Natural killer cell (primary cell): ENCODE measurements around the gene CDKL1. TPM values are rescaled to one million over a fixed set of nuclear protein-coding genes. Genes with fewer than 3 reads are reported as not detected.

ENCODE experiments used
- ATAC-seq, 3 donors: fragments of 150-1000 bp in 2 of 3; fragments of 200-7000 bp in 1 of 3; cut with Tn5 transposase; 1 replicate in 1 of 3; 2 replicates in 2 of 3; pipeline ENCODE4 v1.10.0; 2021; ENCODE audit warnings: mild to moderate bottlenecking in 2 of 3, moderate library complexity in 2 of 3
- DNase-seq, 2 donors: peaks; one replicate each; pipeline versions ENCODE4 v3.0.0 to v3.0.0-alpha.2; 2013 to 2021; ENCODE audit warnings: mixed read lengths in 1 of 2
- H3K27ac ChIP-seq: one replicate; pipeline ENCODE4 v1.5.1; 2013; ENCODE audit warnings: mild to moderate bottlenecking, low read length
- H3K27me3 ChIP-seq: one replicate; pipeline ENCODE4 v1.6.1; 2013; ENCODE audit warnings: low read length; ENCODE audit not compliant: control insufficient read depth, insufficient read depth
- H3K36me3 ChIP-seq: one replicate; pipeline ENCODE4 v1.6.1; 2013; ENCODE audit warnings: low read length; ENCODE audit not compliant: control insufficient read depth, insufficient read depth
- H3K4me1 ChIP-seq: one replicate; pipeline ENCODE4 v1.6.1; 2013; ENCODE audit warnings: low read length; ENCODE audit not compliant: control insufficient read depth, insufficient read depth
- H3K4me3 ChIP-seq: one replicate; pipeline ENCODE4 v1.5.1; 2013; ENCODE audit warnings: low read length
- H3K9me3 ChIP-seq: one replicate; pipeline ENCODE4 v1.6.1; 2013; ENCODE audit warnings: low read length; ENCODE audit not compliant: control insufficient read depth, insufficient read depth
- H3K27ac Mint-ChIP-seq, 2 donors: one replicate each; pipeline ENCODE4 v1.8.0; 2022; ENCODE audit warnings: mild to moderate bottlenecking in 2 of 2, mixed read lengths in 2 of 2, moderate library complexity in 1 of 2
- H3K27me3 Mint-ChIP-seq, 2 donors: one replicate each; pipeline ENCODE4 v1.8.0; 2022; ENCODE audit warnings: low read depth in 2 of 2, mixed read lengths in 2 of 2
- H3K36me3 Mint-ChIP-seq: one replicate; pipeline ENCODE4 v1.8.0; 2022; ENCODE audit warnings: mixed read lengths
- H3K4me1 Mint-ChIP-seq, 2 donors: one replicate each; pipeline ENCODE4 v1.8.0; 2022; ENCODE audit warnings: mixed read lengths in 2 of 2
- H3K4me3 Mint-ChIP-seq: one replicate; pipeline ENCODE4 v1.8.0; 2022; ENCODE audit warnings: mild to moderate bottlenecking, moderate library complexity, mixed read lengths
- H3K9me3 Mint-ChIP-seq, 2 donors: one replicate each; pipeline ENCODE4 v1.8.0; 2022; ENCODE audit warnings: mixed read lengths in 2 of 2
- CTCF ChIP-seq: fragments of 200-600 bp; IDR thresholded peaks from one replicate; pipeline ENCODE4 v1.8.0; 2022; ENCODE audit warnings: antibody characterized with exemption
- WGBS: methylation state at CpG from one replicate; pipeline ENCODE4 v1.1.7; 2013; ENCODE audit warnings: missing lambda C conversion rate; ENCODE audit not compliant: insufficient coverage; 5-methylcytosine and 5-hydroxymethylcytosine counted together
- intact Hi-C: fragments of 100-400 bp; cut with micrococcal nuclease; formaldehyde crosslinking; loops from one replicate; pipeline ENCODE4 v1.14.2; 2022
- total RNA-seq, 4 donors: library from RNA; stranded (reverse); fragments of 120-200 nt in 1 of 4; gene quantifications; one replicate each; pipeline versions ENCODE4 v1.2.3 to v1.2.4, GENCODE V29; 2013 to 2022

Gene CDKL1
- total RNA-seq, 3 donors from 2014 or later (not counting 1 experiment from before 2014, with no cell fraction given) = 12.4 to 16.7 (median 15.4) TPM

DNA sequence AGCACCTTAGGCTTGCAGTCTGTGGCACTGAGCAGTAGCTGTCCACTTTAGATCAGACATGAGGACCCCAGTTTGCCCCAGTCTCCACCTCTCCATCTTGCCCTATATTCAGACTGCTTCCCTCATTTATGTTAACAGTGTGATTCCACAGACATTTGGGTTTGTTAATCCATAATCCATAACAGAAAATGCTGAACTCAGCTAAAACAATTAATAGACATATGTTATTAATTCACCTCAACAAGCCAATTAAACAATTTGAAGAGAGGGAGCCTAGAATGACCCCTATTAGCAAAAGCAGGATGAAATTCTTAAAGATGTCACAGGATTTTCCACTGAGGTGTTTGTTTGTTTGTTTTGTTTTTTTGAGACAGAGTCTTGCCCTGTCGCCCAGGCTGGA is 9.1 kb downstream of the CDKL1 start:
- Mint-ChIP-seq H3K27ac (no peak overlapping the region), H3K36me3 (no peaks in the 10 kb centered on the region), H3K9me3 (no peaks in the 10 kb centered on the region), H3K4me1 (no peaks in the 10 kb centered on the region), H3K4me3 (no peak overlapping the region), H3K27me3 (peaks cover 0 to 2% of the 10 kb centered on the region in 2 donors)
- Histone ChIP-seq H3K27ac (no peak overlapping the region), H3K9me3 (no peaks in the 10 kb centered on the region), H3K4me3 (no peak overlapping the region), H3K4me1 (no peaks in the 10 kb centered on the region), H3K36me3 (no peaks in the 10 kb centered on the region), H3K27me3 (no peaks in the 10 kb centered on the region)
- WGBS = 100% methylated on average over 1 of the region's 1 CpG
- ATAC-seq (no peak), DNase-seq (no peak)
- no peak for TF ChIP-seq CTCF
- intact Hi-C loops = no loop called here

GRCh38 chr14:50383618-50384225 is 13.0 kb downstream of the CDKL1 start:
- H3K27ac ChIP-seq = no peak overlapping the region
- DNase-seq (no peak), ATAC-seq (no peak)
- Mint-ChIP-seq H3K27ac (no peak overlapping the region), H3K4me3 (no peak overlapping the region), H3K4me1 (no peaks in the 10 kb centered on the region), H3K9me3 (no peaks in the 10 kb centered on the region), H3K27me3 (no peaks in the 10 kb centered on the region), H3K36me3 (no peaks in the 10 kb centered on the region)
- no peak overlapping the region for H3K4me3 ChIP-seq
- TF ChIP-seq CTCF = no peak
- H3K36me3 ChIP-seq = no peaks in the 10 kb centered on the region
- no peaks in the 10 kb centered on the region for H3K27me3 ChIP-seq
- no peaks in the 10 kb centered on the region for H3K9me3 ChIP-seq
- no peaks in the 10 kb centered on the region for H3K4me1 ChIP-seq
- intact Hi-C loops = no loop called here
- WGBS = 89% methylated on average over 2 of the region's 3 CpGs

GRCh38 chr14:50381823-50382287 is 14.8 kb downstream of the CDKL1 start:
- H3K4me3 Mint-ChIP-seq = no peak overlapping the region
- H3K27me3 ChIP-seq = no peaks in the 10 kb centered on the region
- intact Hi-C loops = no loop called here
- H3K4me1 Mint-ChIP-seq = no peaks in the 10 kb centered on the region
- no peaks in the 10 kb centered on the region for H3K36me3 ChIP-seq
- ATAC-seq = no peak
- H3K27ac Mint-ChIP-seq = no peak overlapping the region
- no peak overlapping the region for H3K4me3 ChIP-seq
- TF ChIP-seq CTCF = no peak
- H3K4me1 ChIP-seq = no peaks in the 10 kb centered on the region
- H3K9me3 Mint-ChIP-seq = no peaks in the 10 kb centered on the region
- H3K36me3 Mint-ChIP-seq = no peaks in the 10 kb centered on the region
- no peaks in the 10 kb centered on the region for H3K9me3 ChIP-seq
- no peak overlapping the region for H3K27ac ChIP-seq
- DNase-seq = no peak
- 92% methylated on average over 13 of the region's 14 CpGs for WGBS
- H3K27me3 Mint-ChIP-seq = no peaks in the 10 kb centered on the region

GRCh38 chr14:50381008-50381407 is 15.7 kb downstream of the CDKL1 start:
- H3K27me3 Mint-ChIP-seq = no peaks in the 10 kb centered on the region
- H3K4me1 Mint-ChIP-seq = no peaks in the 10 kb centered on the region
- intact Hi-C loops = no loop called here
- no peaks in the 10 kb centered on the region for H3K4me1 ChIP-seq
- no peak overlapping the region for H3K4me3 Mint-ChIP-seq
- no peaks in the 10 kb centered on the region for H3K36me3 ChIP-seq
- no peak overlapping the region for H3K4me3 ChIP-seq
- H3K9me3 Mint-ChIP-seq = no peaks in the 10 kb centered on the region
- no peaks in the 10 kb centered on the region for H3K9me3 ChIP-seq
- no peak overlapping the region for H3K27ac ChIP-seq
- H3K27ac Mint-ChIP-seq = no peak overlapping the region
- 75% methylated on average over 1 of the region's 1 CpG for WGBS
- DNase-seq (no peak), ATAC-seq (peak in 1 of 3 donors; percentile 17)
- H3K36me3 Mint-ChIP-seq = no peaks in the 10 kb centered on the region
- TF ChIP-seq CTCF = no peak
- H3K27me3 ChIP-seq = no peaks in the 10 kb centered on the region
